Caco-2 (cell line): ENCODE data around the gene AHCYL2. TPM values are rescaled to one million over a fixed set of nuclear protein-coding genes. Genes with fewer than 3 reads are reported as not detected.

Experiments used
- BruUV-seq: library from RNA; stranded (reverse); fragments of 400-500 nt; replicated peaks from 2 replicates; lab custom pipeline; 2021; lab: Mats Ljungman, UMichigan
- CTCF ChIA-PET: fragments of 300-600 bp; sonication (Branson Sonifier 250); formaldehyde crosslinking; loops from one replicate; lab custom pipeline; 2022; ENCODE audit warnings: antibody characterized with exemption; lab: Charles Lee
- POLR2A ChIA-PET: fragments of 300-600 bp; sonication (Branson Sonifier 250); formaldehyde crosslinking; loops from one replicate; lab custom pipeline; 2022; ENCODE audit warnings: antibody characterized with exemption; lab: Charles Lee
- DNase-seq, 2 experiments: peaks; one replicate each; pipeline versions ENCODE4 v3.0.0 to v3.0.0-alpha.2; 2020 to 2022
- H3K27me3 ChIP-seq: replicated peaks from 2 replicates; pipeline ENCODE4 v1.6.0; 2011; ENCODE audit warnings: low read length; ENCODE audit not compliant: control insufficient read depth, insufficient read depth
- H3K36me3 ChIP-seq: 2 replicates; pipeline ENCODE4 v1.5.1; 2011; ENCODE audit warnings: low read length; ENCODE audit not compliant: control insufficient read depth, insufficient read depth
- H3K4me1 ChIP-seq: fragments of 250-450 bp; sonication (Bioruptor Pico); 2 replicates; pipeline ENCODE4 v1.5.1; 2020; ENCODE audit warnings: mild to moderate bottlenecking
- H3K4me3 ChIP-seq: 2 replicates; pipeline ENCODE4 v1.5.1; 2011; ENCODE audit warnings: low read depth, mild to moderate bottlenecking, control low read depth, low read length
- H3K9me3 ChIP-seq: fragments of 250-450 bp; sonication (Bioruptor Pico); 2 replicates; pipeline ENCODE4 v1.5.1; 2020; ENCODE audit warnings: mild to moderate bottlenecking, moderate library complexity
- H3K27ac Mint-ChIP-seq: one replicate; pipeline ENCODE4 v1.8.0; 2022; ENCODE audit warnings: mixed read lengths; ENCODE audit not compliant: unreplicated experiment
- H3K27me3 Mint-ChIP-seq: one replicate; pipeline ENCODE4 v1.8.0; 2022; ENCODE audit warnings: mixed read lengths; ENCODE audit not compliant: insufficient read depth, unreplicated experiment
- H3K36me3 Mint-ChIP-seq: one replicate; pipeline ENCODE4 v1.8.0; 2022; ENCODE audit warnings: mild to moderate bottlenecking, mixed read lengths; ENCODE audit not compliant: insufficient read depth, unreplicated experiment
- H3K4me1 Mint-ChIP-seq: one replicate; pipeline ENCODE4 v1.8.0; 2022; ENCODE audit warnings: low read depth, mixed read lengths; ENCODE audit not compliant: unreplicated experiment
- H3K4me3 Mint-ChIP-seq: one replicate; pipeline ENCODE4 v1.8.0; 2022; ENCODE audit warnings: mild to moderate bottlenecking, moderate library complexity, mixed read lengths; ENCODE audit not compliant: unreplicated experiment
- H3K9me3 Mint-ChIP-seq: one replicate; pipeline ENCODE4 v1.8.0; 2022; ENCODE audit warnings: mixed read lengths; ENCODE audit not compliant: unreplicated experiment
- intact Hi-C: fragments of 100-400 bp; cut with micrococcal nuclease; formaldehyde crosslinking; loops from one replicate; pipeline ENCODE4 v1.10.0; 2022; ENCODE audit not compliant: unreplicated experiment
- total RNA-seq: library from RNA; stranded (reverse); gene quantifications from 2 replicates; pipeline ENCODE4 v1.2.3, GENCODE V29; 2022
- TF ChIP-seq, protein P1 (sequence below), 2 experiments: fragments of 200-600 bp in 1 of 2; IDR thresholded peaks; 1 replicate in 1 of 2; 2 replicates in 1 of 2; pipeline versions ENCODE4 v1.5.1 to v1.8.0; 2011 to 2022; ENCODE audit warnings: antibody characterized with exemption in 1 of 2, control low read depth in 1 of 2, inconsistent platforms in 1 of 2, low read depth in 1 of 2, low read length in 1 of 2, mild to moderate bottlenecking in 1 of 2, moderate library complexity in 1 of 2; ENCODE audit not compliant: insufficient read depth in 1 of 2, severe bottlenecking in 1 of 2, unreplicated experiment in 1 of 2

AHCYL2 gene
- total RNA-seq, 1 experiment from 2014 or later = 15.8 TPM

DNA sequence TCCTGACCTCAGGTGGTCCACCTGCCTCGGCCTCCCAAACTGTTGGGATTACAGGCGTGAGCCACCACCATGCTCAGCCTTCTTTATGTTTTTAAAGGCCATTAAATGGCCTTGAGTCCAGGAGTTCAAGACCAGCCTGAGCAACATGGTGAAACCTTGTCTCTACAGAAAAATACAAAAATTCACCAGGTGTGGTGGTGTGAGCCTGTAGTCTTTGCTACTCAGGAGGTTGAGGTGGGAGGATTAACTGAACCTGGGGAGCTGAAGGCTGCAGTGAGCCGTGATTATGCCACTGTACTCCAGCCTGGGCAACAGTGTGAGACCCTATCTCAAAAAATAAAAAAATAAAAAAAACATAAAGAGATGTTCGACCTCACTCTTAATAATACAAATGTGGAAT, 25.4 kb upstream of the AHCYL2 start:
- H3K4me1 Mint-ChIP-seq = no peaks in the 10 kb centered on the region
- H3K27me3 ChIP-seq = no peaks in the 10 kb centered on the region
- peaks cover 6% of the 10 kb centered on the region for H3K36me3 Mint-ChIP-seq
- no peaks in the 10 kb centered on the region for H3K27me3 Mint-ChIP-seq
- no TSS peak for BruUV-seq
- TF ChIP-seq, protein P1, sequence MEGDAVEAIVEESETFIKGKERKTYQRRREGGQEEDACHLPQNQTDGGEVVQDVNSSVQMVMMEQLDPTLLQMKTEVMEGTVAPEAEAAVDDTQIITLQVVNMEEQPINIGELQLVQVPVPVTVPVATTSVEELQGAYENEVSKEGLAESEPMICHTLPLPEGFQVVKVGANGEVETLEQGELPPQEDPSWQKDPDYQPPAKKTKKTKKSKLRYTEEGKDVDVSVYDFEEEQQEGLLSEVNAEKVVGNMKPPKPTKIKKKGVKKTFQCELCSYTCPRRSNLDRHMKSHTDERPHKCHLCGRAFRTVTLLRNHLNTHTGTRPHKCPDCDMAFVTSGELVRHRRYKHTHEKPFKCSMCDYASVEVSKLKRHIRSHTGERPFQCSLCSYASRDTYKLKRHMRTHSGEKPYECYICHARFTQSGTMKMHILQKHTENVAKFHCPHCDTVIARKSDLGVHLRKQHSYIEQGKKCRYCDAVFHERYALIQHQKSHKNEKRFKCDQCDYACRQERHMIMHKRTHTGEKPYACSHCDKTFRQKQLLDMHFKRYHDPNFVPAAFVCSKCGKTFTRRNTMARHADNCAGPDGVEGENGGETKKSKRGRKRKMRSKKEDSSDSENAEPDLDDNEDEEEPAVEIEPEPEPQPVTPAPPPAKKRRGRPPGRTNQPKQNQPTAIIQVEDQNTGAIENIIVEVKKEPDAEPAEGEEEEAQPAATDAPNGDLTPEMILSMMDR (IDR thresholded peaks at IDR 0.05; ENCODE audit: insufficient read depth in 1 of 2, low read depth in 1 of 2, low read length in 1 of 2, severe bottlenecking in 1 of 2, unreplicated experiment in 1 of 2) = no peak
- H3K27ac Mint-ChIP-seq = no peak overlapping the region
- no peak overlapping the region for H3K4me3 Mint-ChIP-seq
- H3K4me1 ChIP-seq = no peaks in the 10 kb centered on the region
- CTCF ChIA-PET = no interaction called here
- POLR2A ChIA-PET = no interaction called here
- H3K36me3 ChIP-seq = no peaks in the 10 kb centered on the region
- H3K4me3 ChIP-seq = no peak overlapping the region
- DNase-seq = no peak
- no peaks in the 10 kb centered on the region for H3K9me3 ChIP-seq
- intact Hi-C loops = no loop called here
- no peaks in the 10 kb centered on the region for H3K9me3 Mint-ChIP-seq

DNA sequence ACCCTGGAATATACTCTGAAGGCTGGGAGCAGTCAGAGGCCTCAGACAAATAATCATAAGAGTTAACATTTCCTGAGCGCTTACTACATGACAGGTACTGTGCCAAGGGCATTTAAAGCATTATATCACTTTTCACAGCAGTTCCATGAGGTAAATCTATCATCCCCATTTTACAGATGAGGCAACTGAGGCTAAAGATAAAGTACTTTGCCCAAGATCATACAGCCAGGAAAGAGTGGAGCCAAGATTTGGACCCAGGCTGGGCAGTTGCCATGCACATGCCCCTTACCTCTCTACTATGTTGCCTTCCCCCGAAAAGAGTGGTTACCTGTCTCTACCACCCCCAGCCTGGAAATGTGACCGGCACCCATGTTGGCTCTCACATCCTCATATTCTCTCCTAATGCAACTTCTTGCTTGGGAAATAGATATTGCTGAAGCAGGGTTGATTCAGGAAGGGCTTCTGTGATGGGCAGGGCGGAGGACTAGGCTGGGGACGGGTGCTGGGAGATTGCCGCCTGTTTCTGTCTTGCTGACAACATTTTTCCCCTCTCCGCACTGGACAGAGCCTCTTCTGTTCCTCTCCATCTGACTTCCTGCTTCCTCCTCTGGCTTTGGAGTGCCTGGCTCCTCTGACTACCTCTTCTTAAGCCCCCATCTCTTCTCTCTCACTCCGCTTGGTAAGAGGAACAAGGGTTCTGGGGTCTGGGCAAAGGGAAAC, 22.6 kb upstream of the AHCYL2 start:
- Histone ChIP-seq H3K27me3 (no peaks in the 10 kb centered on the region), H3K9me3 (no peaks in the 10 kb centered on the region), H3K36me3 (no peaks in the 10 kb centered on the region), H3K4me3 (no peak overlapping the region), H3K4me1 (no peaks in the 10 kb centered on the region)
- H3K4me3 Mint-ChIP-seq = no peak overlapping the region
- intact Hi-C loops = no loop called here
- H3K9me3 Mint-ChIP-seq = no peaks in the 10 kb centered on the region
- DNase-seq = no peak
- ChIA-PET POLR2A (no interaction called here), CTCF (no interaction called here)
- H3K27ac Mint-ChIP-seq = no peak overlapping the region
- BruUV-seq = no TSS peak
- H3K27me3 Mint-ChIP-seq = no peaks in the 10 kb centered on the region
- TF ChIP-seq, protein P1 (IDR thresholded peaks at IDR 0.05; ENCODE audit: insufficient read depth in 1 of 2, low read depth in 1 of 2, low read length in 1 of 2, severe bottlenecking in 1 of 2, unreplicated experiment in 1 of 2) = no peak
- no peaks in the 10 kb centered on the region for H3K4me1 Mint-ChIP-seq
- H3K36me3 Mint-ChIP-seq = peaks cover 6% of the 10 kb centered on the region

DNA sequence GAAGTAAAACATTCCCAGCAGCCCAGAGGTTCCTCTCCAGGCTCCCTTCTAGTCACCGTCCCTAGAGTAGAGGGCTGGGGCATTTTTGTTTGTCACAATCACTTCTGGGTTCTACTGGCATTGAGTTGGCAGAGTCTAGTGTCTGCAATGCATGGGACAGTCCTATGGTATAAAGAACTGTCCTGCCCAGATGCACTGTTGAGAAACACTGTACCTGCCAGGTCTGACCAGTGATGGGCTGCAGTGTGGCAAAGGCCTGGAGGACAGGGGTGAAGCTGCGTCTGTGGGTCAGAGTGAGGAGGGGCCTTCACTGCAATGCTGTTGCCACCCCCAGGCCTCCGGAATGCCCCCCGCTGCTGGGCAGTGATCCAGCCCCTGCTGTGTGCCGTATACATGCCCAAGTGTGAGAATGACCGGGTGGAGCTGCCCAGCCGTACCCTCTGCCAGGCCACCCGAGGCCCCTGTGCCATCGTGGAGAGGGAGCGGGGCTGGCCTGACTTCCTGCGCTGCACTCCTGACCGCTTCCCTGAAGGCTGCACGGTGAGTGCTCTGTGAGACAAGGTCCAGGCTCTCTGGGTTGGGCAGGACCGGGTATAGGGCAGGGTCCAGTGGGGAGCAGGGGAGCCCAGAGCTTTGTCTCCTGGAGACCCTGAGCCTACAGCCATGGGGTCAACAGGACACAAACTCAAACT, 21.6 kb upstream of the AHCYL2 start:
- TF ChIP-seq, protein P1 (IDR thresholded peaks at IDR 0.05; ENCODE audit: insufficient read depth in 1 of 2, low read depth in 1 of 2, low read length in 1 of 2, severe bottlenecking in 1 of 2, unreplicated experiment in 1 of 2) = no peak
- intact Hi-C loops = no loop called here
- CTCF ChIA-PET = interaction anchor here (1.2 kb wide), 1 partner anchor 39 kb away, joined by 4 read pairs; no protein-coding TSS in a partner anchor
- POLR2A ChIA-PET = no interaction called here
- H3K4me3 Mint-ChIP-seq = no peak overlapping the region
- no peaks in the 10 kb centered on the region for H3K27me3 Mint-ChIP-seq
- no peaks in the 10 kb centered on the region for H3K27me3 ChIP-seq
- DNase-seq = no peak
- H3K9me3 Mint-ChIP-seq = no peaks in the 10 kb centered on the region
- H3K4me3 ChIP-seq = no peak overlapping the region
- no peaks in the 10 kb centered on the region for H3K4me1 ChIP-seq
- no peaks in the 10 kb centered on the region for H3K4me1 Mint-ChIP-seq
- no peak overlapping the region for H3K27ac Mint-ChIP-seq
- peaks cover 6% of the 10 kb centered on the region for H3K36me3 Mint-ChIP-seq
- H3K36me3 ChIP-seq = no peaks in the 10 kb centered on the region
- BruUV-seq = no TSS peak
- no peaks in the 10 kb centered on the region for H3K9me3 ChIP-seq
